Sigmoid colon (tissue), 7 donors: Measurements from ENCODE around the gene TMEM52. TPM values are rescaled to one million over a fixed set of nuclear protein-coding genes. Genes with fewer than 3 reads are reported as not detected.

ENCODE experiments used
- DNase-seq: peaks from one replicate; pipeline ENCODE4 v3.0.0-alpha.2; 2019
- H3K27ac ChIP-seq, 4 donors: fragments of 200-600 bp; sonication (generic); one replicate each; pipeline ENCODE4 v1.5.1; 2016 to 2019; ENCODE audit warnings: mild to moderate bottlenecking in 1 of 4
- H3K27me3 ChIP-seq, 3 donors: fragments of 200-600 bp; sonication (generic); one replicate each; pipeline ENCODE4 v1.5.1; 2019; ENCODE audit warnings: mild to moderate bottlenecking in 1 of 3
- H3K36me3 ChIP-seq, 4 donors: fragments of 200-600 bp; sonication (generic); one replicate each; pipeline ENCODE4 v1.5.1; 2016 to 2019
- H3K4me1 ChIP-seq, 4 donors: fragments of 200-600 bp; sonication (generic); one replicate each; pipeline ENCODE4 v1.5.1; 2017 to 2019
- H3K4me3 ChIP-seq, 4 donors: fragments of 200-600 bp; sonication (generic); one replicate each; pipeline ENCODE4 v1.5.1; 2017 to 2019; ENCODE audit warnings: mild to moderate bottlenecking in 2 of 4, moderate library complexity in 1 of 4
- H3K9me3 ChIP-seq, 4 donors: fragments of 200-600 bp in 3 of 4; sonication (generic) in 3 of 4; one replicate each; pipeline versions ENCODE4 v1.5.1 to v1.6.1; 2013 to 2019
- CTCF ChIP-seq, 4 experiments: fragments of 450-650 bp in 3 of 4; fragments of 200-600 bp in 1 of 4; IDR thresholded peaks; one replicate each; pipeline ENCODE4 v1.5.1; 2016 to 2019; ENCODE audit warnings: antibody characterized with exemption in 4 of 4, mild to moderate bottlenecking in 3 of 4, moderate library complexity in 2 of 4
- EP300 ChIP-seq, 4 donors: sonication (generic); formaldehyde crosslinking; IDR thresholded peaks; one replicate each; pipeline ENCODE4 v1.6.1; 2017; ENCODE audit warnings: antibody characterized with exemption in 4 of 4
- POLR2A ChIP-seq, 2 donors: fragments of 450-650 bp; IDR thresholded peaks; one replicate each; pipeline ENCODE4 v1.6.1; 2016; ENCODE audit warnings: antibody characterized with exemption in 2 of 2, mild to moderate bottlenecking in 2 of 2, moderate library complexity in 2 of 2
- POLR2AphosphoS5 ChIP-seq, 4 donors: sonication (generic); formaldehyde crosslinking; IDR thresholded peaks; one replicate each; pipeline ENCODE4 v1.6.1; 2017; ENCODE audit warnings: antibody characterized with exemption in 4 of 4
- WGBS, 2 donors: extraction: QIAGEN DNeasy Blood & Tissue Kit; methylation state at CpG; one replicate each; pipeline ENCODE4 v1.1.7; 2013; 5-methylcytosine and 5-hydroxymethylcytosine counted together
- intact Hi-C: fragments of 100-400 bp; cut with DNase I; formaldehyde crosslinking; loops from one replicate; pipeline ENCODE4 v1.15.1; 2023
- polyA plus RNA-seq, 3 donors: library from polyadenylated mRNA; stranded (reverse); fragments of 200-250 nt; gene quantifications; one replicate each; pipeline ENCODE4 v1.2.3, GENCODE V29; 2013
- total RNA-seq, 4 donors: library from RNA; depleted of rRNA; stranded (reverse); fragments of >200 nt; gene quantifications; one replicate each; pipeline ENCODE4 v1.1.0, GENCODE V29; 2016
- donor health status: healthy with polysubstance abuse.
- donor health status: Bipolar disorder and iron deficiency.
- donor health status: healthy.

Gene TMEM52
- total and polyA plus RNA-seq, 7 donors, result 1.1 to 5.5 (median 2.1) TPM; not detected in 2

DNA sequence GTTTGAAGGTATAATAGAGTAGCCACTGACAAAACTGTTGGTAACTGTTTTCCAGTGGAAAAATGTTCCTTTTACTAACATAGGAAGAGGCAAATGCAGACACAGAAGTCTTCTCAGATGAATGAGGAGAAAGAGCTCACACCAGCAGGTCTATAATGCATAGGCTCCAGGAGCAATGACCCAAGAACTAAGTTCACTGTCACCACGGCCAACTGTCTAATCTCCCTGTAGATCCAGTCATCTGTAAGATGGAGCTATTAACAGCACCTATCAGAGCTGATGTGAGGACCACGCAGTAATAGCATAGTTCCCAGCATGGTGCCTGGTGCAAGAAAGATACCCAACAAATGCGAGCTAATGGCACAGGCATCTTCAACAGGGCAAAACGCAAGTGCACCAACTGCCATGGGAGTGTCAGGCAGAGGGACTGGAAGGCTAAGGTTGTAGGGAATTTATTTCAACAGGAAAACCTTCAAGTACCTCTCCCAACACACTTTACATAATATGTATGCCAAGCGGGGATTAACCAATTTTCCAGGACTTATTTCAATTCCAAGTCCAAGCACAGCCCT, 41.1 kb downstream of the TMEM52 start:
- H3K4me1 ChIP-seq, result peaks cover 0 to 94% (median 65%) of the 10 kb centered on the region in 4 donors
- intact Hi-C loops, result no loop called here
- peaks cover 0 to 12% (median 2%) of the 10 kb centered on the region in 4 donors for H3K36me3 ChIP-seq
- no peaks in the 10 kb centered on the region for H3K27me3 ChIP-seq
- TF ChIP-seq POLR2A (IDR thresholded peaks at IDR 0.05), result no peak
- TF ChIP-seq POLR2AphosphoS5 (IDR thresholded peaks at IDR 0.05), result no peak
- TF ChIP-seq CTCF (IDR thresholded peaks at IDR 0.05), result no peak
- no peak for TF ChIP-seq EP300 (IDR thresholded peaks at IDR 0.05)
- no peak overlapping the region for H3K4me3 ChIP-seq
- no peak for DNase-seq
- 89 to 92% methylated on average over 5 of the region's 5 CpGs for WGBS, 2 donors
- no peaks in the 10 kb centered on the region for H3K9me3 ChIP-seq
- no peak overlapping the region for H3K27ac ChIP-seq

DNA sequence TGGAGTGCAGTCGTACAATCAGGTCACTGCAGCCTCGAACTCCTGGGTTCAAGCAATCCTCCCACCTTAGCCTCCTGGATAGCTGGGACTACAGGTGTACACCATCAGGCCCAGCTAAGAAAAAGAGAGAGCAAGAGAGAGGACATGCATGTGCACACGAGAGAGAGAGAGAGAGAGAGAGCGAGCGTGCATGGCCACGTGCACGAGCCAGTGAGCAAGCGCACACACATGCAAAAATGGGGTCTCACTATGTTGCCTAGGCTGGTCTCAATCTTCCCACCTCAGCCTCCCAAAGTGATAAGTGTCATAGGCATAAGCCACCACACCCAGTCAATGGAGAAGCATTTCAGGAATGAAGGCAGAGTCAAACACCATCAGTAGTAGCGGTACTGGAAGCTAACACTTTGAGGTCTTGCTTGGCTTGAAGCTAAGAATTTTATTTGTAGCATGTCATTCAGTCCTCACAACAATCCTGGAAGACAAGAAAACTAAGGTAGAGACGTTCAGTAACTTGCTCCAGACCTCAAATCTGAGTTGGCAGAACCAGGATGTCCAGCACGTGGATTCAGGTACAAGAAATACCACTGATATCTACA, 42.6 kb downstream of the TMEM52 start:
- no peak for DNase-seq

DNA sequence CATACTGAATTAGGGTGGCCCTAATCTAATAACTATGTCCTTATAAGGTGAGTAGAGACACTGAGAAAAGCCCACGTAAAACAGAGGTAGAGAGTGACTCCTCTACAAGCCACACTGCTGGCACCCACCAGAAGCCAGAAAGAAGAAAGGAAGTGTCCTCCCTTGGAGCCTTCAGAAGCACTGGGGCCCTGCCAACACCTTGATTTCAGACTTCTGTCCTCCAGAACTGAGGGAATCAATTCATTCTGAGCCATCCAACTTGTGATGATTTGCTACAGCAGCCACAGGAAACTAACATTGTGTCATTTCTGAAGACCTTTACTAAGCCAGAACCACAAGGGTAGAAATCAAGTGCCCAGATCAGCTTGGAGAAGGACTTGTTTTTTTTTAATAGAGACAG, 43.1 kb downstream of the TMEM52 start:
- WGBS, 2 donors, result 84 to 92% methylated on average over 1 of the region's 1 CpG
- no peak for TF ChIP-seq CTCF (IDR thresholded peaks at IDR 0.05)
- TF ChIP-seq POLR2AphosphoS5 (IDR thresholded peaks at IDR 0.05), result no peak
- no peak for TF ChIP-seq POLR2A (IDR thresholded peaks at IDR 0.05)
- no peak for TF ChIP-seq EP300 (IDR thresholded peaks at IDR 0.05)
- no peaks in the 10 kb centered on the region for H3K27me3 ChIP-seq

More for the DNA sequence above, 42.6 kb downstream of the TMEM52 start:
- H3K4me1 ChIP-seq, result peaks cover 0 to 94% (median 64%) of the 10 kb centered on the region in 4 donors
- H3K27ac ChIP-seq, result no peak overlapping the region
- TF ChIP-seq POLR2AphosphoS5 (IDR thresholded peaks at IDR 0.05), result no peak
- no peak for TF ChIP-seq EP300 (IDR thresholded peaks at IDR 0.05)
- no peak for TF ChIP-seq CTCF (IDR thresholded peaks at IDR 0.05)
- TF ChIP-seq POLR2A (IDR thresholded peaks at IDR 0.05), result no peak
- 85 to 89% methylated on average over 11 of the region's 11 CpGs for WGBS, 2 donors
- no peaks in the 10 kb centered on the region for H3K27me3 ChIP-seq
- H3K9me3 ChIP-seq, result no peaks in the 10 kb centered on the region
- H3K36me3 ChIP-seq, result peaks cover 0 to 12% (median 2%) of the 10 kb centered on the region in 4 donors
- H3K4me3 ChIP-seq, result no peak overlapping the region
- intact Hi-C loops, result no loop called here

DNA sequence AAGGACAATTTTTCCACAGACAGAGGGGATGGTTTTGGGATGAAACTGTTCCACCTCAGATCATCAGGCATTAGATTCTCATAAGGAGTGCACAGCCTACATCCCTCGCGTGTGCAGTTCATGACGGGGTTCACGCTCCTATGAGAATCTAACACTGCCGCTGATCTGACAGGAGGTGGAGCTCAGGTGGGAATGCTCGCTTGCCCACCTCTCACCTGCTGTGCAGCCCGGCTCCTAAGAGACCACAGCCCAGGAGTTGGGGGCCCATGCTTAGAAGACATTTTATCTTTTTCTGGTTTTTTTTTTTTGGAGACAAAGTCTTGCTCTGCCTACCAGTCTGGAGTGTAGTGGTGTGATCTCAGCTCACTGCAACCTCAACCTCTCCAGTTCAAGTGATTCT, 44.2 kb downstream of the TMEM52 start:
- Histone ChIP-seq H3K4me3 (no peak overlapping the region), H3K4me1 (peaks cover 0 to 93% (median 53%) of the 10 kb centered on the region in 4 donors), H3K27ac (no peak overlapping the region), H3K9me3 (no peaks in the 10 kb centered on the region), H3K27me3 (no peaks in the 10 kb centered on the region), H3K36me3 (peaks cover 0 to 12% (median 2%) of the 10 kb centered on the region in 4 donors)
- DNase-seq, result no peak
- TF ChIP-seq CTCF (IDR thresholded peaks at IDR 0.05) (no peak), POLR2A (IDR thresholded peaks at IDR 0.05) (no peak), POLR2AphosphoS5 (IDR thresholded peaks at IDR 0.05) (no peak), EP300 (IDR thresholded peaks at IDR 0.05) (no peak)
- intact Hi-C loops, result no loop called here
- 97 to 98% methylated on average over 7 of the region's 7 CpGs for WGBS, 2 donors

More for the DNA sequence above, 43.1 kb downstream of the TMEM52 start:
- Histone ChIP-seq H3K9me3 (no peaks in the 10 kb centered on the region), H3K4me3 (no peak overlapping the region), H3K27ac (no peak overlapping the region), H3K36me3 (peaks cover 0 to 12% (median 2%) of the 10 kb centered on the region in 4 donors), H3K4me1 (peaks cover 0 to 94% (median 61%) of the 10 kb centered on the region in 4 donors)
- no peak for DNase-seq
- intact Hi-C loops, result no loop called here
